ENCODE results near the gene INSRR.

INSRR gene

DNA sequence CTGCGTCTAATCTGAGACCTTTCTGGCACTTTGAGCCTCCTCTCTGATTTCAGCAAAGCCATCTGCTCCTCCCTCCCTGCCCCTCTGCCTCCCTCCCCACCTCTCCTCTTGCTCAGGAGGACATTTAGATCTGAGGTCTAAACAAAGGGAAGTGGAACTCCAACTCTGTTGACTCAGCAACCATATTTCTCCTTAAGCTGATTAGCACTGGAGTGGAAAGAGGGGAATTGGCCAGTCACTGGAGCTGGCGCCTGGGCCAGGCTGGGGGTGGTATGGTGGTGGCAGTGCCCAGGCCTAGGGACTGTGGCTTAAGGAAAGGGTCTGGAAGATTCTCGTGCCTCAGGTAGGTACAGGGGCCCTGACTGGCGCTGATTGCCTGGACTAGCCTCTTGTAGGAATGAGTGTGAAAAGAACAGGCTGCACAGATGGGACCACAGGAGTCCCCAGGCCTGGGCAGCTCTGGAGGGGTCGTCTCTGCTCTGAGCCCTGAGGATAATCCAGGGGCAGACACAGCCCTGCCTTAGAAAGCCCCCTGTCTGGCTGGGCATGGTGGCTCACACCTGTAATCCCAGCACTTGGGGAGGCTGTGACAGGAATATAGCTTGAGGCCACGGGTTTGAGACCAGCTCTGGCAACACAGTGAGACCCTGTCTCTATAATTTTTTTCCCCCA, 54.2 kb downstream of the INSRR start:
- DNase-seq (ENCODE audit: low read depth) = no peak

DNA sequence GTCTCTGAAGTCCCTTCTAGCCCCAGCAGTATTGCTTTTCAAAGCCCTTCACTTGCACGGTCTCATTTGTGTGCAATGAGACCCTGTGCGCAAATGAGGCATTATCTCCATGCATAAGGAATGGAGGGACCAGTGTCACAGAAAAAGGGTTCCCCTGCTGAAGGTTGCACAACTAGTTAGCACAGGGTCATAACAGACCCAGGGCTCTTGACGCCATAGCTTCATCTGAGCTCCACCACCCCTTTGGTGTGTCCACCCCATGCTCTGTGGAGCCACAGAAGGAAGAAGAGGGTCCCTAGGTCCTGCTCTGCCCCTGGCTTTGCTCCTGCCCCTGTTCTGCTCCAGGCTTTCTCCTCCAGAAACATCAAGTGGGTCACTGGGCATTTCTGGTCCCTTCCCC, 54.9 kb downstream of the INSRR start:
- DNase-seq (ENCODE audit: low read depth) = no peak

GRCh38 chr1:156803086-156803851, 55.6 kb downstream of the INSRR start:
- DNase-seq (ENCODE audit: low read depth) = no peak

DNA sequence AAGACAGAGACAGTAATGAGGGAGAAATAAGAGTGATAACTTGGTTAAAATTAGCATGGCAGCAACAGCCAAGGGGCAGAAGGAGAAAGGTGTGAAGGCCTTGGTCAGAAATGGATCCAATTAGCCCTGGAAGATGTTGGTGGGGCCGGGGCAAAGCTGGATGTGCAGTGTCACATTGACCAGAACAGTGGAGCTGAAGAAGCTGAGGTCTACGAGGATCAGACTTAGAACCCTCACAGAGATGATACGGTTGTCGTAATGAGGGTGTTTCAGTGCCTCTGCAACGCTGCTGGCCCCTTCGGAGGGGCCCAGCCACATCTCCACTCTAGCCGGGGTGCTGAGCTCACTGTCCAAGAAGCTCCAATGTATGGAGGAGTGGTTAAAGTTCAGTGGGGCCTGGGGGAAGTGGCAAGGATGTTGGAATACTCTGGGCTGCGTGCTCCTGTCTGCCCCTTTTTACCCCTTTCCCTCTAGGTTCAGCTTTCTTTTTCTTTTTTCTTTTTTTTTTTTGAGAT, 56.4 kb downstream of the INSRR start:
- no peak for DNase-seq (ENCODE audit: low read depth)

- DNase-seq (ENCODE audit: low read depth) = no peak
Observed at GRCh38 chr1:156801409-156802121, 57.4 kb downstream of the INSRR start.

DNA sequence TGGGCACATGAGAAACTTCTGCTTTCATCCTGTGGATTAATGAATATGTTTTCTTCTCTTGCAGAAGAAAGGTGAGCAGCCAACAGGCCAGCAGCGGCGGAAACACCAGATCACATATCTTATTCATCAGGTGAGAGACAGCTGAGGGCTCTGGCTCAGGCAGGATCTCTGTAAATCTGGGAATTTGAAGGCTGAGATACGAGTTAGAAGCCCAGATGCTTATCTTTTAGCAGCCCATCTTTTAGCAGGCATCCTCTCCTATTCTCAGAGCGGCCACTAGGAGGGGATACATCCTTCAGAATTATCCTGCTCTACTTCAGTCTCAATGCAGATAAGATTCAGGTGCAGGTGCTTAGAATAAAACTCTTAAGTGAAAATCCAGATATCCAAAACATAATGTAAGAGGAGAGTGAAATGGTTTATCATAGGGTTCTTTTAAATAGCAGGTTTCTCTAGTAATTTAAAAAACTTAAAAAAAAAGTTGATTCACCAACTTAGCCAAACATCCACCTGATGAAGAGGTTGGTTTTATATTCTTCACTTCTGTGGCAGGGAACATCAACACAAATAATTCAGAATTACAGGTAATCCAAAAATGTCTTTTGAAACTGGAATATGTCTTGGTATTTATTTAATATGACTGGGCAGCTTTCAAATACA, 61.6 kb downstream of the INSRR start:
- DNase-seq (ENCODE audit: low read depth) = no peak

DNA sequence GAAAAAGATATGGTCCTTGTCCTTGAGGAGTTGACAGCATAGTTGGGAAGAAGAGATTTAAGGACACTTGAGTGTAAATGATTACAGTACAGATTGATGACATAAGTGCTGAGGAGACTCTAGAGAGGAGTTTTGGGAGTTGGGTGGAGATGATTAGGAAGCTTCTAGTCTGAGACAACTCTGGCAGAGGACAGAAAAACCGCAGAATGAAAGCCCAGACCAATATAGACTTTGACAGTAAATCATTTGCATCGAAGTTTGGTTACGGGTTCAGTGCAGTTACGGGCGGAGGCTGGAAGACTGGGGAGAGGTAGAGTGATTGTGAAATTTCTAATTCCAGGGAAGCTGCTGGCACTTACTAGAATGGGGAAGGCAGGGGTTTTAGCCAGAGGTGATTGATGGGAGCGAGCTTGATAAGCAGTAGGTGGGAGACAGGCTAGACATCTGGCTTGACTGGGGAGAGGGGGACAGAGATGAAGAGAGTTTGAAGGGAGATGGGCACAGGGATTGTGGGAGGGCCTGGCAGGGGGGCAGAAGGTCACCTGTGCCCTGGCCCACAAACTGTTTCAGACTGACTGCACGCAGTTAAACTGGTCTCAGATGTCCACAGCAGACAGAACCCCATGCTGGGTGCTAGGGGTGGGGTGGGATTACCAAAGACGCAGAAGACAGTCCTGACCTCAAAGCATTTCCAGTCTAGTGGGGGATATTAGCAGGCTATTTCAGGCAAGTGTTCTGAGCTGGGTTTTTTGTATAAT, 62.4 kb downstream of the INSRR start:
- no peak for DNase-seq (ENCODE audit: low read depth)

GRCh38 chr1:156795787-156796186, 63.1 kb downstream of the INSRR start:
- no peak for DNase-seq (ENCODE audit: low read depth)

DNA sequence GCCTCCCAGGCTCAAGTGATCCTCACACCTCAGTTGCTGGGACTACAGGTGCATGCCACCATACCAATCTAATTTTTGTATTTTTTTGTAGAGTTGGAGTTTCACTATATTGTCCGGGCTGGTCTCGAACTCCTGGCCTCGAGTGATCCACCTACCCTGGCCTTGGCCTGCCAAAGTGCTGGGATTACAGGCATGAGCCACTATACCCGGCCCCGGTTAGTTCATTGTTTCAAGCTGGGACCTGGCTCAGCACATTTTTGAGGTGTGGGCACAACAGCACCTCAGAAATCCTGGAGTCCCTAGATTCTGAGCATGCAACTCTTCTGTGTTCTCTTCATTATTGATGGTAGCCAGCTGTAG, 63.6 kb downstream of the INSRR start:
- DNase-seq (ENCODE audit: low read depth) = no peak

- DNase-seq (ENCODE audit: low read depth) = no peak
Observed at GRCh38 chr1:156794506-156795373, 64.2 kb downstream of the INSRR start.
